ENCODE results near the gene TMA7. TPM values are rescaled to one million over a fixed set of nuclear protein-coding genes. Genes with fewer than 3 reads are reported as not detected.

The TMA7 gene
- total and polyA plus RNA-seq, 2 donors (not counting 1 experiment from before 2014, with no cell fraction given), result 306 to 337 TPM

- Histone ChIP-seq H3K27ac (ENCODE audit: insufficient read depth, low read length) (no peak overlapping the region), H3K4me1 (ENCODE audit: control insufficient read depth, extremely low read depth, insufficient read depth, low read length) (no peaks in the 10 kb centered on the region), H3K27me3 (ENCODE audit: control insufficient read depth, insufficient read depth, low read length) (no peaks in the 10 kb centered on the region), H3K36me3 (ENCODE audit: control insufficient read depth, insufficient read depth, low read length) (peaks cover 11% of the 10 kb centered on the region), H3K9me3 (ENCODE audit: control insufficient read depth, insufficient read depth, low read depth, low read length) (no peaks in the 10 kb centered on the region), H4K20me1 (ENCODE audit: control insufficient read depth, extremely low read depth, insufficient read depth, low read length) (no peaks in the 10 kb centered on the region), H3K79me2 (ENCODE audit: control insufficient read depth, insufficient read depth, low read length) (no peaks in the 10 kb centered on the region), H2AFZ (ENCODE audit: low read length) (no peak overlapping the region), H3K4me3 (replicated peaks in 1 of 4; ENCODE audit: control extremely low read depth in 1 of 4, insufficient read depth in 1 of 4, low read depth in 3 of 4, low read length in 4 of 4) (no peak overlapping the region), H3K9ac (ENCODE audit: insufficient read depth, low read length) (no peak overlapping the region), H3K4me2 (ENCODE audit: extremely low read depth, insufficient read depth, low read length) (no peak overlapping the region)
- TF ChIP-seq CTCF (conservative IDR thresholded peaks at IDR 0.05 in 1 of 2, IDR thresholded peaks at IDR 0.05 in 1 of 2; ENCODE audit: low read depth in 1 of 2, low read length in 2 of 2), result no peak
- no peak for TF ChIP-seq EZH2 (IDR thresholded peaks at IDR 0.05; ENCODE audit: low read length, missing control alignments)
- DNase-seq (ENCODE audit: low read depth in 2 of 2), result no peak
Measured at GRCh38 chr3:48409291-48410201, 30.5 kb upstream of the TMA7 start.

GRCh38 chr3:48410205-48411040 is 29.6 kb upstream of the TMA7 start:
- Histone ChIP-seq H3K4me2 (ENCODE audit: extremely low read depth, insufficient read depth, low read length) (no peak overlapping the region), H4K20me1 (ENCODE audit: control insufficient read depth, extremely low read depth, insufficient read depth, low read length) (no peaks in the 10 kb centered on the region), H3K9me3 (ENCODE audit: control insufficient read depth, insufficient read depth, low read depth, low read length) (no peaks in the 10 kb centered on the region), H3K79me2 (ENCODE audit: control insufficient read depth, insufficient read depth, low read length) (no peaks in the 10 kb centered on the region), H2AFZ (ENCODE audit: low read length) (no peak overlapping the region), H3K27me3 (ENCODE audit: control insufficient read depth, insufficient read depth, low read length) (no peaks in the 10 kb centered on the region), H3K27ac (ENCODE audit: insufficient read depth, low read length) (no peak overlapping the region), H3K4me1 (ENCODE audit: control insufficient read depth, extremely low read depth, insufficient read depth, low read length) (no peaks in the 10 kb centered on the region), H3K9ac (ENCODE audit: insufficient read depth, low read length) (no peak overlapping the region), H3K4me3 (replicated peaks in 1 of 4; ENCODE audit: control extremely low read depth in 1 of 4, insufficient read depth in 1 of 4, low read depth in 3 of 4, low read length in 4 of 4) (no peak overlapping the region), H3K36me3 (ENCODE audit: control insufficient read depth, insufficient read depth, low read length) (peaks cover 14% of the 10 kb centered on the region)
- DNase-seq (ENCODE audit: low read depth in 2 of 2), result no peak
- TF ChIP-seq CTCF (conservative IDR thresholded peaks at IDR 0.05 in 1 of 2, IDR thresholded peaks at IDR 0.05 in 1 of 2; ENCODE audit: low read depth in 1 of 2, low read length in 2 of 2) (no peak), EZH2 (IDR thresholded peaks at IDR 0.05; ENCODE audit: low read length, missing control alignments) (no peak)

- H3K27me3 ChIP-seq (ENCODE audit: control insufficient read depth, insufficient read depth, low read length), result no peaks in the 10 kb centered on the region
- H3K27ac ChIP-seq (ENCODE audit: insufficient read depth, low read length), result no peak overlapping the region
- H4K20me1 ChIP-seq (ENCODE audit: control insufficient read depth, extremely low read depth, insufficient read depth, low read length), result no peaks in the 10 kb centered on the region
- no peak overlapping the region for H3K4me3 ChIP-seq (replicated peaks in 1 of 4; ENCODE audit: control extremely low read depth in 1 of 4, insufficient read depth in 1 of 4, low read depth in 3 of 4, low read length in 4 of 4)
- no peaks in the 10 kb centered on the region for H3K79me2 ChIP-seq (ENCODE audit: control insufficient read depth, insufficient read depth, low read length)
- H3K4me1 ChIP-seq (ENCODE audit: control insufficient read depth, extremely low read depth, insufficient read depth, low read length), result no peaks in the 10 kb centered on the region
- no peak overlapping the region for H2AFZ ChIP-seq (ENCODE audit: low read length)
- no peak overlapping the region for H3K4me2 ChIP-seq (ENCODE audit: extremely low read depth, insufficient read depth, low read length)
- TF ChIP-seq EZH2 (IDR thresholded peaks at IDR 0.05; ENCODE audit: low read length, missing control alignments), result no peak
- TF ChIP-seq CTCF (conservative IDR thresholded peaks at IDR 0.05 in 1 of 2, IDR thresholded peaks at IDR 0.05 in 1 of 2; ENCODE audit: low read depth in 1 of 2, low read length in 2 of 2), result no peak
- peaks cover 17% of the 10 kb centered on the region for H3K36me3 ChIP-seq (ENCODE audit: control insufficient read depth, insufficient read depth, low read length)
- H3K9ac ChIP-seq (ENCODE audit: insufficient read depth, low read length), result no peak overlapping the region
- no peak for DNase-seq (ENCODE audit: low read depth in 2 of 2)
- no peaks in the 10 kb centered on the region for H3K9me3 ChIP-seq (ENCODE audit: control insufficient read depth, insufficient read depth, low read depth, low read length)
Measured at GRCh38 chr3:48411041-48411588, 28.9 kb upstream of the TMA7 start.
